KMS-11 (cell line): Measurements from ENCODE around the gene CD6.

ENCODE experiments used
- H2AFZ ChIP-seq: fragments of 200-600 bp; sonication (generic); 2 replicates; pipeline ENCODE4 v1.6.1; 2016; ENCODE audit warnings: antibody characterized with exemption, mixed run types, low read depth
- H3K27ac ChIP-seq: fragments of 200-600 bp; sonication (generic); 2 replicates; pipeline ENCODE4 v1.6.1; 2016; ENCODE audit warnings: mild to moderate bottlenecking, mixed run types
- H3K27me3 ChIP-seq: fragments of 200-600 bp; sonication (generic); 2 replicates; pipeline ENCODE4 v1.6.1; 2017; ENCODE audit warnings: mild to moderate bottlenecking, low read depth, mixed run types, moderate library complexity; ENCODE audit not compliant: insufficient read depth
- H3K36me3 ChIP-seq: fragments of 200-600 bp; sonication (generic); 2 replicates; pipeline ENCODE4 v1.6.1; 2017; ENCODE audit warnings: mild to moderate bottlenecking, mixed run types; ENCODE audit not compliant: insufficient read depth
- H3K4me1 ChIP-seq: fragments of 200-600 bp; sonication (generic); 2 replicates; pipeline ENCODE4 v1.6.1; 2016; ENCODE audit warnings: mild to moderate bottlenecking, low read depth, mixed run types; ENCODE audit not compliant: poor library complexity, severe bottlenecking
- H3K4me2 ChIP-seq: fragments of 200-600 bp; sonication (generic); 2 replicates; pipeline ENCODE4 v1.7.0; 2016; ENCODE audit warnings: mild to moderate bottlenecking, mixed run types
- H3K4me3 ChIP-seq: fragments of 200-600 bp; sonication (generic); IDR thresholded peaks from 2 replicates; pipeline ENCODE4 v1.6.1; 2017; ENCODE audit warnings: low read depth, low read length, mixed read lengths; ENCODE audit not compliant: insufficient read depth
- H3K79me2 ChIP-seq: fragments of 200-600 bp; sonication (generic); 2 replicates; pipeline ENCODE4 v1.6.1; 2016; ENCODE audit warnings: low read depth, mixed run types; ENCODE audit not compliant: insufficient read depth
- H3K9ac ChIP-seq: fragments of 200-600 bp; sonication (generic); 2 replicates; pipeline ENCODE4 v1.6.1; 2016; ENCODE audit warnings: mild to moderate bottlenecking, mixed run types
- H4K20me1 ChIP-seq: fragments of 200-600 bp; sonication (generic); 2 replicates; pipeline ENCODE4 v1.6.1; 2016; ENCODE audit warnings: mild to moderate bottlenecking, mixed run types; ENCODE audit not compliant: insufficient read depth
- TF ChIP-seq, protein P1 (sequence below): fragments of 200-600 bp; sonication (generic); conservative IDR thresholded peaks from 2 replicates; pipeline ENCODE4 v1.6.1; 2017; ENCODE audit warnings: low read depth, mild to moderate bottlenecking, antibody characterized with exemption, low read length, moderate library complexity, mixed read lengths

The CD6 gene

DNA sequence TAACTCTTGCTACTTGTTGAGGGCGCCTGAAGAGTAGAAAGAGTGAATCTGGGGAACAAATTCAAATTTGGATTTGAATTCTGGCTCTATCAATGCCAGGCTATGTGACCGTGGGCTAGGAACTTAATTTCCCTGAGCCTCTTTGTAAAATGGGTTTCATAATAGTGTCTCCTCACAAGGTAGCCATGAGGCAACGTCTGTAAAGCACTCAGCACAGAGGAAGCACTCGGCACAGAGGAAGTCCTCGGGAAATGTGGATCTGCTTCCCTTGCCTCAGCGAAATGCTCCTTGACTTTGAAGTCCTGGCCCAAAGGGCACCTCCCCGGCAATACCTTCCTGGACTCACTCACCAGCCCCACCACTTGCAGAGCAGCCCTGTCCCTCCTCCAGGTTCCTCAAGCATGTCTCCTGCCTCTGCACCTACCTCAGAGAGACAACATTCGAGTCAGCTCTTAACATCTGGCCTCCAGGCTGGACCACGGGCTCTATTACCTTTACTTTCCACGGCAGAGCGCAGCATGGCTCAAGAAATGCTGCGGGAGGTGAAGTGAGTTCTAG, 17.7 kb downstream of the CD6 start:
- H3K4me2 ChIP-seq = no peak overlapping the region
- H3K9ac ChIP-seq = no peak overlapping the region
- H3K27me3 ChIP-seq = no peaks in the 10 kb centered on the region
- H3K79me2 ChIP-seq = no peaks in the 10 kb centered on the region
- peaks cover 26% of the 10 kb centered on the region for H3K4me1 ChIP-seq
- H3K27ac ChIP-seq = no peak overlapping the region
- H3K36me3 ChIP-seq = no peaks in the 10 kb centered on the region
- no peaks in the 10 kb centered on the region for H4K20me1 ChIP-seq
- TF ChIP-seq, protein P1, sequence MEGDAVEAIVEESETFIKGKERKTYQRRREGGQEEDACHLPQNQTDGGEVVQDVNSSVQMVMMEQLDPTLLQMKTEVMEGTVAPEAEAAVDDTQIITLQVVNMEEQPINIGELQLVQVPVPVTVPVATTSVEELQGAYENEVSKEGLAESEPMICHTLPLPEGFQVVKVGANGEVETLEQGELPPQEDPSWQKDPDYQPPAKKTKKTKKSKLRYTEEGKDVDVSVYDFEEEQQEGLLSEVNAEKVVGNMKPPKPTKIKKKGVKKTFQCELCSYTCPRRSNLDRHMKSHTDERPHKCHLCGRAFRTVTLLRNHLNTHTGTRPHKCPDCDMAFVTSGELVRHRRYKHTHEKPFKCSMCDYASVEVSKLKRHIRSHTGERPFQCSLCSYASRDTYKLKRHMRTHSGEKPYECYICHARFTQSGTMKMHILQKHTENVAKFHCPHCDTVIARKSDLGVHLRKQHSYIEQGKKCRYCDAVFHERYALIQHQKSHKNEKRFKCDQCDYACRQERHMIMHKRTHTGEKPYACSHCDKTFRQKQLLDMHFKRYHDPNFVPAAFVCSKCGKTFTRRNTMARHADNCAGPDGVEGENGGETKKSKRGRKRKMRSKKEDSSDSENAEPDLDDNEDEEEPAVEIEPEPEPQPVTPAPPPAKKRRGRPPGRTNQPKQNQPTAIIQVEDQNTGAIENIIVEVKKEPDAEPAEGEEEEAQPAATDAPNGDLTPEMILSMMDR = no peak
- H2AFZ ChIP-seq = no peak overlapping the region
- no peak overlapping the region for H3K4me3 ChIP-seq

GRCh38 chr11:60991457-60991856, 20.0 kb downstream of the CD6 start:
- Histone ChIP-seq H3K9ac (no peak overlapping the region), H3K36me3 (no peaks in the 10 kb centered on the region), H2AFZ (no peak overlapping the region), H3K4me1 (peaks cover 16% of the 10 kb centered on the region), H3K27ac (no peak overlapping the region), H3K79me2 (no peaks in the 10 kb centered on the region), H4K20me1 (no peaks in the 10 kb centered on the region), H3K27me3 (no peaks in the 10 kb centered on the region), H3K4me2 (no peak overlapping the region), H3K4me3 (no peak overlapping the region)
- TF ChIP-seq, protein P1 = no peak

DNA sequence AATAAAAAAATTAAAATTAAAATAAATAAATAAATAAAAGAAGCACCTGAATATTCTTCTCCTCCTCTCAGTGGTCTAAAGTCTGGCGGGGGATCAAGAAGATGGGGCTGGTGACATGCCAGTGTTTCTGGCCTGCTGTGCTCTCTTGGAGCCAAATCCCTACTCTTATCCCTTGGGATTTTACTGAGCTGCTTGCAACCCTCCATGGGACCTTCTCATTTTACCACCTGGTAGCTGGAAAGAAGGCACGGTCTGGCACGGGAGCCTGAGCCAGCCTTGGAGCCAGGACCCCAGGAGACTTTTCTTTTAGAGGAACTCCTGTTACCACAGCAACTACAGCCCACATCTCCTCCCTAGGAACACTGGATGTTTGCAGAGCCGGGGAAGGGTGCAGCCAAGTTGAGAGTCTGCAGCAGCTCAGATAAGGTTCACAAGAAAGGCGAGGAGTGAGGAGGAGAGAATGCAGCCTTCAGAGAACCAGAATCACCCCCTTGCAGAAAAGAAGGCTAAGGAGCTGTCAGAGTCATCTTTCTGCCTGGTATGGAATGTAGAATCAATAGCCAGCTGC, 21.4 kb downstream of the CD6 start:
- H3K36me3 ChIP-seq = no peaks in the 10 kb centered on the region
- H3K79me2 ChIP-seq = no peaks in the 10 kb centered on the region
- no peak overlapping the region for H2AFZ ChIP-seq
- no peak overlapping the region for H3K27ac ChIP-seq
- no peak overlapping the region for H3K4me2 ChIP-seq
- no peak overlapping the region for H3K4me3 ChIP-seq
- no peak overlapping the region for H3K9ac ChIP-seq
- H4K20me1 ChIP-seq = no peaks in the 10 kb centered on the region
- H3K27me3 ChIP-seq = no peaks in the 10 kb centered on the region
- H3K4me1 ChIP-seq = peaks cover 1% of the 10 kb centered on the region
- TF ChIP-seq, protein P1 = no peak

- H3K27me3 ChIP-seq = no peaks in the 10 kb centered on the region
- H3K4me2 ChIP-seq = no peak overlapping the region
- TF ChIP-seq, protein P1 = no peak
- H4K20me1 ChIP-seq = no peaks in the 10 kb centered on the region
- H3K79me2 ChIP-seq = no peaks in the 10 kb centered on the region
- H3K4me3 ChIP-seq = no peak overlapping the region
- H3K27ac ChIP-seq = no peak overlapping the region
- H2AFZ ChIP-seq = no peak overlapping the region
- no peaks in the 10 kb centered on the region for H3K36me3 ChIP-seq
- H3K9ac ChIP-seq = no peak overlapping the region
- no peaks in the 10 kb centered on the region for H3K4me1 ChIP-seq
These were observed 22.1 kb downstream of the CD6 start for GRCh38 chr11:60993615-60994014.
